ENCODE results near the gene MUC15. TPM values are rescaled to one million over a fixed set of nuclear protein-coding genes. Genes with fewer than 3 reads are reported as not detected.

MUC15 gene
- total RNA-seq, 4 donors from 2014 or later, result not detected

DNA sequence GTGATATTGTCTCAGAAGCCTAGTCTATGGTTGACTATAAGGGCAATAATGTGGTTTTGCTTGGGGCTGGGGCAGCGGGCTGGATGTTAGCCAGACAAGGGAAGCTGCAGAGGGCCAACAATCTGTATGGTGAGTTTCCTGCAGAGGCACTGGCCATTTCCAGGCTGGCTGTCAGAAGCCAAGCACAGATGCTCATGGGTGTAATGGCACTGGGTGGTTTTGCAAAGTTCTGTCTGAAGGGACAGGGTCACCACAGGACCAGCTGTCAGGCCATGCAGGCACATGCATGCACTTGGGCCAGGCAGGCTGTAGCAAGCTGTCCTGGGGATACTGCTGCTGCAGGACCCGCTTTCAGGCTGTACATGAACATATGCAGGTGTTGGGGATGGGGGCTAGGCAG is 41.7 kb upstream of the MUC15 start:
- WGBS, 2 donors, result 55 to 93% methylated on average over 2 of the region's 2 CpGs
- Histone ChIP-seq H3K36me3 (no peaks in the 10 kb centered on the region), H3K27ac (no peak overlapping the region), H3K9me3 (peaks cover 0 to 25% (median 3%) of the 10 kb centered on the region in 4 donors), H3K4me1 (no peaks in the 10 kb centered on the region), H3K27me3 (no peaks in the 10 kb centered on the region), H3K4me3 (no peak overlapping the region)
- TF ChIP-seq POLR2A (IDR thresholded peaks at IDR 0.05) (no peak), EP300 (IDR thresholded peaks at IDR 0.05) (no peak)
- TF ChIP-seq, protein P1, sequence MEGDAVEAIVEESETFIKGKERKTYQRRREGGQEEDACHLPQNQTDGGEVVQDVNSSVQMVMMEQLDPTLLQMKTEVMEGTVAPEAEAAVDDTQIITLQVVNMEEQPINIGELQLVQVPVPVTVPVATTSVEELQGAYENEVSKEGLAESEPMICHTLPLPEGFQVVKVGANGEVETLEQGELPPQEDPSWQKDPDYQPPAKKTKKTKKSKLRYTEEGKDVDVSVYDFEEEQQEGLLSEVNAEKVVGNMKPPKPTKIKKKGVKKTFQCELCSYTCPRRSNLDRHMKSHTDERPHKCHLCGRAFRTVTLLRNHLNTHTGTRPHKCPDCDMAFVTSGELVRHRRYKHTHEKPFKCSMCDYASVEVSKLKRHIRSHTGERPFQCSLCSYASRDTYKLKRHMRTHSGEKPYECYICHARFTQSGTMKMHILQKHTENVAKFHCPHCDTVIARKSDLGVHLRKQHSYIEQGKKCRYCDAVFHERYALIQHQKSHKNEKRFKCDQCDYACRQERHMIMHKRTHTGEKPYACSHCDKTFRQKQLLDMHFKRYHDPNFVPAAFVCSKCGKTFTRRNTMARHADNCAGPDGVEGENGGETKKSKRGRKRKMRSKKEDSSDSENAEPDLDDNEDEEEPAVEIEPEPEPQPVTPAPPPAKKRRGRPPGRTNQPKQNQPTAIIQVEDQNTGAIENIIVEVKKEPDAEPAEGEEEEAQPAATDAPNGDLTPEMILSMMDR (IDR thresholded peaks at IDR 0.05), result no peak
- no peak for DNase-seq (ENCODE audit: low spot score in 2 of 2)

DNA sequence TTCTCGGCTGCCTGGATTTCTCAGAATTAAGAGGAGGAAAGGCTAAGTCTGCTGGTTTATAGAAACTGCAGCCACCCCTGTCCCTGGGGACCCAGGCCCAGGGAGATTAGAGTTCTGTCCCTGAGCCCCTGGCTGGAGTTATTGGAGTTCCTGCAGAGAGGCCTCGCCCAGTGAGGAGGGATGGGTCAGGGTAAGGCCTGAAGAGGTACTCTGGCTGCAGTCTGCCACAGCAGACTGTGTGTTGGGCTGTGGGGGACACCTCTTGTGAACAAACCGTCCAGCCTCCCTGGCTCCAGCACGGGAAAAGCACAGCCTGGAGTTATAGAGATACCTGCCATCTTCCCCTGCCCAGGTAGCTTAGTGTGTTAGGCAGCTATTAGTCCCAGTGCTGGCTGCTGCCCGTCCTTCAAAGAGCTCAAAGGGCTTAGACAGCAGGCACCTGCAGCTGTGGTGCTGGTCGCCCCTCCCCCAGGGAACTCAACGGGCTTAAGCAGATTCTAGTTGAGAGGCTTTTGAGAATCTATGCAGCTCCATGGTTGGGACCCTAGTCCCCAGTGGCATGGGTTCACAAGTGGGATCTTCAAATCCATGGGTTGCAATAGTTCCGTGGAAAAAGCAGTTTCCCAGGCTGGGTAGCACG is 36.6 kb upstream of the MUC15 start:
- Histone ChIP-seq H3K27ac (no peak overlapping the region), H3K4me1 (no peaks in the 10 kb centered on the region), H3K4me3 (no peak overlapping the region), H3K9me3 (peaks cover 0 to 26% (median 3%) of the 10 kb centered on the region in 4 donors), H3K36me3 (no peaks in the 10 kb centered on the region), H3K27me3 (no peaks in the 10 kb centered on the region)
- no peak for TF ChIP-seq POLR2A (IDR thresholded peaks at IDR 0.05)
- TF ChIP-seq, protein P1 (IDR thresholded peaks at IDR 0.05), result no peak
- no peak for TF ChIP-seq EP300 (IDR thresholded peaks at IDR 0.05)
- no peak for DNase-seq (ENCODE audit: low spot score in 2 of 2)
- 80 to 83% methylated on average over 9 of the region's 9 CpGs for WGBS, 2 donors

DNA sequence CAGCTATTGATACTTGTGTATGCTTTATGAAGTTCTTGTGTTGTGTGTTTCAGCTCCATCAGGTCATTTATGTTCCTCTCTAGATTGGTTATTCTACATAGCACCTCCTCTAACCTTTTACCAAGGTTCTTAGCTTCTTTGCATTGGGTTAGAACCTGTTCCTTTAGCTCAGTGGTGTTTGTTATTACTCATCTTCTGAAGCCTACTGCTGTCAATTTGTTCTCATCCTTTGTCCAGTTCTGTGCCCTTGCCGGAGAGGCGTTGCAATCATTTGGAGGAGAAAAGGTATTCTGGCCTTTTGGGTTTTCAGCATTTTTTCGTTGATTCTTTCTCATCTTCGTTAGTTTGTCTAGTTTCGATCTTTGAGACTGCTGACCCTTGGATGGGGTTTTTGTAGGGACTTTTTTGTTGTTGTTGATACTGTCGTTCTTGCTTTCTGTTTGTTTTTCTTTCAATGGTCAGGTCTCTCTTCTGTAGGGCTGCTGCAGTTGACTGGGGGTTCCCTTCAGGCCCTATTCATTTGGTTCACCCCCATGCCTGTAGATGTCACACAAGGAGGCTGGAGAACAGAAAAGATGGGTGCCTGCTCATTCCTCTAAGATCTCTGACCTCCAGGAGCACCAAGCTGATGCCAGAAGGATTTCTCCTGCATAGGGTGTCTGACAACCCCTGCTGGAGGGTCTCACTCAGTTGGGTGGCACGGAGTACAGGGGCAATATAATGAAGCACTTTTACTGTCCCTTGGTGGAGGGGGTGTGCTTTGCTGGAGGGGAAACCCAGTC is 35.9 kb upstream of the MUC15 start:
- no peaks in the 10 kb centered on the region for H3K4me1 ChIP-seq
- 88 to 91% methylated on average over 7 of the region's 7 CpGs for WGBS, 2 donors
- no peaks in the 10 kb centered on the region for H3K36me3 ChIP-seq
- no peak for DNase-seq (ENCODE audit: low spot score in 2 of 2)
- no peak overlapping the region for H3K4me3 ChIP-seq
- peaks cover 0 to 19% (median 3%) of the 10 kb centered on the region in 4 donors for H3K9me3 ChIP-seq
- H3K27me3 ChIP-seq, result no peaks in the 10 kb centered on the region
- H3K27ac ChIP-seq, result no peak overlapping the region
- TF ChIP-seq, protein P1 (IDR thresholded peaks at IDR 0.05), result no peak
- TF ChIP-seq EP300 (IDR thresholded peaks at IDR 0.05) (no peak), POLR2A (IDR thresholded peaks at IDR 0.05) (no peak)

DNA sequence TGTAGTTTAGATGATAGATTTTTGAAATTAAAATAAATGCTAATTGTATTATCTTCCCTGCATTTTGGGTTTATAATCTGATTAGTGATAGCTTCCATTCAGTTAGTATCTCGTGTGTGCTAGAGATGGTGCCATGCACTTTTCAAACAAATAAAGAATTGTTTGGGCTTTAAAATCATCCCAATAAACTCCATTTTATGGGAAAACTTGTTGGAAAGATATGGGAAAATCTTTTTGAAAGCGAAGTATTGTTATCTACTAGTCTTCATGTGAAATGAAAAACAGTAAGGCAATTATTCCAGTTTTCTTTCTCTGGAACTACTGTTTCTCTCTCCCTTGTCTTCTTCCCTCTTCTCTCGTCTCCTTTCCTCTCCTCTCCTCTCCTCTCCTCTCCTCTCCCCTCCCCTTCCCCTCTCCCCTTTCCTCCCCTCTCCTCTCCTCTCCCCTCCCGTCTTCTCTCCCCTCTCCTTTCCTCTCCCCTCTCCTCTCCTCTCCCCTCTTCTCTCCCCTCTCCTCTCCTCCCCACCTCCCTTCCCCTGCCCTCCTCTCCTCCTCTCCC is 27.9 kb upstream of the MUC15 start:
- H3K4me1 ChIP-seq, result no peaks in the 10 kb centered on the region
- TF ChIP-seq EP300 (IDR thresholded peaks at IDR 0.05) (no peak), POLR2A (IDR thresholded peaks at IDR 0.05) (no peak)
- TF ChIP-seq, protein P1 (IDR thresholded peaks at IDR 0.05), result no peak
- no peak overlapping the region for H3K27ac ChIP-seq
- WGBS, 2 donors, result 49 to 60% methylated on average over 3 of the region's 4 CpGs
- H3K9me3 ChIP-seq, result peaks cover 0 to 4% (median 0%) of the 10 kb centered on the region in 4 donors
- H3K4me3 ChIP-seq, result no peak overlapping the region
- H3K27me3 ChIP-seq, result no peaks in the 10 kb centered on the region
- no peak for DNase-seq (ENCODE audit: low spot score in 2 of 2)
- no peaks in the 10 kb centered on the region for H3K36me3 ChIP-seq

DNA sequence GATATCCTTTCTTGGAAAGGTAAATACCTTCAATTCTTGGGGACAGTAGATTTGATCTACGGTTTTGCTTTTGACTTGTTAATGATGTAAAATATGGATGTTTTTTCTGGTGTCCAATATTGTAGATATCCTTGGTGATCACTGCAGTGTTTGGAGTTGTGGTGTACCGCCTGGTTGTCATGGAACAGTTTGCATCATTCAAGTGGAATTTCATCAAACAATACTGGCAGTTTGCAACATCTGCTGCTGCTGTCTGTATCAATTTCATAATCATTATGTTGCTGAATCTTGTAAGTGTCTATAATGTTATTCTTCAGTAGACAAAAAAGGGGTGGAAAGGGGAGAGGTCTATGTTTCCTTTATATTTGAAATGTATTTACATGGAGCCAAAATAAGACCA is 27.4 kb upstream of the MUC15 start:
- Histone ChIP-seq H3K4me3 (no peak overlapping the region), H3K9me3 (peaks cover 0 to 4% (median 0%) of the 10 kb centered on the region in 4 donors), H3K36me3 (no peaks in the 10 kb centered on the region), H3K27ac (no peak overlapping the region), H3K27me3 (no peaks in the 10 kb centered on the region), H3K4me1 (no peaks in the 10 kb centered on the region)
- TF ChIP-seq, protein P1 (IDR thresholded peaks at IDR 0.05), result no peak
- TF ChIP-seq EP300 (IDR thresholded peaks at IDR 0.05) (no peak), POLR2A (IDR thresholded peaks at IDR 0.05) (no peak)
- WGBS, 2 donors, result 65 to 66% methylated on average over 2 of the region's 2 CpGs
- no peak for DNase-seq (ENCODE audit: low spot score in 2 of 2)
